ENCODE measurements around the gene FMOD.

DNA sequence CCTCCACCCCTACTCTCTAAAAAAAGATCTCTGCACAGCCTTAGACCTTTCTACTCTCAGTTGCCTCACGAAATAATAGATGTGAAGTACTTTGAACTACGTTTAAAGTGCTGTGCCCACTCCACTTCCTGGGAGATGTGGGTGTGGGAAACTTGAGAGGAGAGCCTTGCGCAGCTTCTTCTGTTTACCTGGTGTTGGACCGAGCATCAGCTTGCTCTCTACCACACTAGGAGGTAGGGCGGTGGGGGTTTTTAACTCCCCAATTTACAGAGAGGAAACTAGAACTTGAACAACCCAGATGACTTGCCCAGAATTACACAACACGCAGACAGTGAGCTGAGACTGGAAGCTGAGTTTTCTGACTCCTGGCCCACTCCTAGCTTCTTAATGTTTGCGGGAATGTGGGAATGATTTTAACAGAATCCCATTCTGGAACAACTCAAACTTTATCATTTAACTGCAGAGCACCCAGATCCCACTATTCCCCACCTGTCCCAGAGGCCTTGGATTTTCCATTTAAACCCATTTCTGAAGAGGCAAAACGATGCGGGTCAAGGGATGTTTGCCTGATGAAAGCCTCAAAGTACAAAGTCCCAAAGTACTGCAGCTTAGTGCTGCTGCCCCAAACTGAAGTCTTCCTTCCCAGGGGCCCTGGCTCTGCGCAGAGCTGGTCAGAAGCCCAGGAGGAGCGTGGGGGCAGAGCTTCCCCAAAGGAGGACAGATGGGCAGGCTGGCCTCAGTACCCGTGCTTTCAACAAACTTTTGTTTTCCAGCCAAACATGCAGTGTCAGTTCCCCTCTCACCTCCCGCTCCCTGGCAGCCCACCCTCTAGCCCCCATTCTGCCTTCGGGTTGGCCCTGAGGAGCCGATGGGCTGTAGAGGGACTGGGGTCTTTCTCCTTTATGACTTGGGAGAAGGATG, 26.6 kb downstream of the FMOD start:
- no peak for TF ChIP-seq YY1 (IDR thresholded peaks at IDR 0.05; ENCODE audit: insufficient read depth, insufficient read length)
- no peak for TF ChIP-seq ZNF274 (IDR thresholded peaks at IDR 0.05; ENCODE audit: low read depth, low read length)
- TF ChIP-seq SUZ12 (IDR thresholded peaks at IDR 0.05; ENCODE audit: extremely low read depth, insufficient read depth, insufficient read length): no peak
